HEK293 (cell line): ENCODE data around the gene NR3C1.

Source experiments
- CTCF ChIA-PET: fragments of 350-600 bp; formaldehyde crosslinking; extraction: SDS; loops from one replicate; lab custom pipeline; 2021; ENCODE audit warnings: antibody characterized with exemption; lab: Yijun Ruan, JAX
- POLR2A ChIA-PET: fragments of 300-600 bp; formaldehyde crosslinking; extraction: SDS; loops from one replicate; lab custom pipeline; 2020; ENCODE audit warnings: antibody characterized with exemption, inconsistent platforms; lab: Yijun Ruan, JAX
- H3K27ac ChIP-seq: fragments of 200-500 bp; sonication (Bioruptor generic); 2 replicates; pipeline ENCODE4 v1.5.1; 2014; ENCODE audit warnings: low read depth, low read length, control low read depth, inconsistent platforms; ENCODE audit errors: extremely low read depth
- H3K36me3 ChIP-seq, 2 experiments: fragments of 200-500 bp in 1 of 2; sonication (Bioruptor generic) in 1 of 2; 1 replicate in 1 of 2; 2 replicates in 1 of 2; pipeline ENCODE4 v1.5.1; 2014 to 2017; ENCODE audit warnings: inconsistent platforms in 2 of 2, low read length in 2 of 2; ENCODE audit not compliant: control insufficient read depth in 2 of 2, insufficient read depth in 1 of 2
- H3K4me1 ChIP-seq: fragments of 200-500 bp; sonication (Bioruptor generic); 2 replicates; pipeline ENCODE4 v1.5.1; 2014; ENCODE audit warnings: mild to moderate bottlenecking, low read length, inconsistent platforms; ENCODE audit not compliant: control insufficient read depth, insufficient read depth
- H3K4me3 ChIP-seq: 2 replicates; pipeline ENCODE4 v1.5.1; 2011; ENCODE audit warnings: low read depth, mild to moderate bottlenecking, control low read depth, low read length, moderate library complexity
- H3K9me3 ChIP-seq: fragments of 200-500 bp; sonication (Bioruptor generic); 2 replicates; pipeline ENCODE4 v1.5.1; 2014; ENCODE audit warnings: low read depth, low read length, inconsistent platforms; ENCODE audit not compliant: control insufficient read depth, insufficient read depth
- BCL11B ChIP-seq: fragments of 450-650 bp; formaldehyde crosslinking; IDR thresholded peaks from 2 replicates; pipeline ENCODE4 v1.5.1; 2016; ENCODE audit warnings: low read depth, missing biosample characterization, missing genetic modification characterization
- FEZF1 ChIP-seq: fragments of 450-650 bp; formaldehyde crosslinking; IDR thresholded peaks from 2 replicates; pipeline ENCODE4 v1.5.1; 2016; ENCODE audit warnings: missing biosample characterization, missing genetic modification characterization
- MYNN ChIP-seq: fragments of 450-650 bp; formaldehyde crosslinking; IDR thresholded peaks from 2 replicates; pipeline ENCODE4 v1.5.1; 2016; ENCODE audit warnings: missing biosample characterization, missing genetic modification characterization, borderline replicate concordance
- REPIN1 ChIP-seq: fragments of 450-650 bp; formaldehyde crosslinking; IDR thresholded peaks from 2 replicates; pipeline ENCODE4 v1.5.1; 2017; ENCODE audit warnings: missing biosample characterization, missing genetic modification characterization, low read depth
- SCRT1 ChIP-seq: fragments of 450-650 bp; formaldehyde crosslinking; IDR thresholded peaks from 2 replicates; pipeline ENCODE4 v1.5.1; 2016; ENCODE audit warnings: missing biosample characterization, missing genetic modification characterization, borderline replicate concordance
- SP2 ChIP-seq: fragments of 450-650 bp; formaldehyde crosslinking; IDR thresholded peaks from 2 replicates; pipeline ENCODE4 v1.5.1; 2016; ENCODE audit warnings: missing biosample characterization, missing genetic modification characterization
- ZBTB1 ChIP-seq: fragments of 450-650 bp; formaldehyde crosslinking; IDR thresholded peaks from 2 replicates; pipeline ENCODE4 v1.5.1; 2016; ENCODE audit warnings: missing biosample characterization, missing genetic modification characterization
- ZBTB10 ChIP-seq: fragments of 450-650 bp; formaldehyde crosslinking; IDR thresholded peaks from 2 replicates; pipeline ENCODE4 v1.5.1; 2016; ENCODE audit warnings: missing biosample characterization, missing genetic modification characterization
- ZBTB8A ChIP-seq: fragments of 450-650 bp; formaldehyde crosslinking; IDR thresholded peaks from 2 replicates; pipeline ENCODE4 v1.5.1; 2016; ENCODE audit warnings: missing biosample characterization, missing genetic modification characterization
- ZEB2 ChIP-seq: fragments of 450-650 bp; formaldehyde crosslinking; IDR thresholded peaks from 2 replicates; pipeline ENCODE4 v1.5.1; 2016; ENCODE audit warnings: missing biosample characterization, missing genetic modification characterization
- ZFP41 ChIP-seq: fragments of 450-650 bp; formaldehyde crosslinking; IDR thresholded peaks from 2 replicates; pipeline ENCODE4 v1.5.1; 2016; ENCODE audit warnings: missing biosample characterization, missing genetic modification characterization, borderline replicate concordance
- ZNF148 ChIP-seq: fragments of 450-650 bp; formaldehyde crosslinking; IDR thresholded peaks from 2 replicates; pipeline ENCODE4 v1.5.0; 2017; ENCODE audit warnings: missing biosample characterization, missing genetic modification characterization, borderline replicate concordance
- ZNF24 ChIP-seq: fragments of 450-650 bp; formaldehyde crosslinking; IDR thresholded peaks from 2 replicates; pipeline ENCODE4 v1.5.1; 2016; ENCODE audit warnings: missing biosample characterization, missing genetic modification characterization
- ZNF335 ChIP-seq: fragments of 450-650 bp; formaldehyde crosslinking; conservative IDR thresholded peaks from 2 replicates; pipeline ENCODE4 v1.5.1; 2016; ENCODE audit warnings: missing biosample characterization, missing genetic modification characterization
- ZNF366 ChIP-seq: fragments of 450-650 bp; formaldehyde crosslinking; conservative IDR thresholded peaks from 2 replicates; pipeline ENCODE4 v1.5.1; 2016; ENCODE audit warnings: missing biosample characterization, missing genetic modification characterization
- ZNF426 ChIP-seq: fragments of 450-650 bp; formaldehyde crosslinking; IDR thresholded peaks from 2 replicates; pipeline ENCODE4 v1.5.1; 2017; ENCODE audit warnings: missing biosample characterization, missing genetic modification characterization, mild to moderate bottlenecking, inconsistent platforms, moderate library complexity
- ZNF433 ChIP-seq: fragments of 450-650 bp; formaldehyde crosslinking; IDR thresholded peaks from 2 replicates; pipeline ENCODE4 v1.5.1; 2016; ENCODE audit warnings: missing biosample characterization, missing genetic modification characterization, low read depth
- ZNF510 ChIP-seq: fragments of 450-650 bp; formaldehyde crosslinking; IDR thresholded peaks from 2 replicates; pipeline ENCODE4 v1.5.1; 2018; ENCODE audit warnings: mild to moderate bottlenecking, missing genetic modification characterization, missing biosample characterization; ENCODE audit not compliant: insufficient replicate concordance
- ZNF513 ChIP-seq: fragments of 450-650 bp; IDR thresholded peaks from 2 replicates; pipeline ENCODE4 v1.5.1; 2018; ENCODE audit warnings: missing biosample characterization, missing genetic modification characterization
- ZNF514 ChIP-seq: fragments of 450-650 bp; formaldehyde crosslinking; IDR thresholded peaks from 2 replicates; pipeline ENCODE4 v1.5.1; 2016; ENCODE audit warnings: missing biosample characterization, missing genetic modification characterization
- ZNF561 ChIP-seq: fragments of 450-650 bp; IDR thresholded peaks from 2 replicates; pipeline ENCODE4 v1.5.1; 2018; ENCODE audit warnings: missing biosample characterization, missing genetic modification characterization, borderline replicate concordance
- ZNF585B ChIP-seq: fragments of 450-650 bp; formaldehyde crosslinking; IDR thresholded peaks from 2 replicates; pipeline ENCODE4 v1.5.1; 2016; ENCODE audit warnings: missing biosample characterization, missing genetic modification characterization
- ZNF768 ChIP-seq: fragments of 450-650 bp; formaldehyde crosslinking; IDR thresholded peaks from 2 replicates; pipeline ENCODE4 v1.5.1; 2018; ENCODE audit warnings: missing biosample characterization, mild to moderate bottlenecking, missing genetic modification characterization
- ZNF776 ChIP-seq: fragments of 450-650 bp; formaldehyde crosslinking; IDR thresholded peaks from 2 replicates; pipeline ENCODE4 v1.5.0; 2017; ENCODE audit warnings: missing biosample characterization, missing genetic modification characterization, borderline replicate concordance
- ZNF843 ChIP-seq: fragments of 450-650 bp; formaldehyde crosslinking; IDR thresholded peaks from 2 replicates; pipeline ENCODE4 v1.5.1; 2016; ENCODE audit warnings: missing biosample characterization, missing genetic modification characterization
- ZSCAN4 ChIP-seq: fragments of 450-650 bp; formaldehyde crosslinking; IDR thresholded peaks from 2 replicates; pipeline ENCODE4 v1.5.1; 2017; ENCODE audit warnings: missing biosample characterization, missing genetic modification characterization
- ZXDB ChIP-seq: fragments of 450-650 bp; formaldehyde crosslinking; IDR thresholded peaks from 2 replicates; pipeline ENCODE4 v1.5.1; 2016; ENCODE audit warnings: missing biosample characterization, missing genetic modification characterization
- TF ChIP-seq, protein P1 (sequence below): fragments of 450-650 bp; formaldehyde crosslinking; IDR thresholded peaks from 2 replicates; pipeline ENCODE4 v1.5.1; 2016; ENCODE audit warnings: missing biosample characterization, missing genetic modification characterization
- TF ChIP-seq, protein P2 (sequence below): fragments of 450-650 bp; formaldehyde crosslinking; IDR thresholded peaks from 2 replicates; pipeline ENCODE4 v1.5.1; 2016; ENCODE audit warnings: missing biosample characterization, missing genetic modification characterization

NR3C1 gene

DNA sequence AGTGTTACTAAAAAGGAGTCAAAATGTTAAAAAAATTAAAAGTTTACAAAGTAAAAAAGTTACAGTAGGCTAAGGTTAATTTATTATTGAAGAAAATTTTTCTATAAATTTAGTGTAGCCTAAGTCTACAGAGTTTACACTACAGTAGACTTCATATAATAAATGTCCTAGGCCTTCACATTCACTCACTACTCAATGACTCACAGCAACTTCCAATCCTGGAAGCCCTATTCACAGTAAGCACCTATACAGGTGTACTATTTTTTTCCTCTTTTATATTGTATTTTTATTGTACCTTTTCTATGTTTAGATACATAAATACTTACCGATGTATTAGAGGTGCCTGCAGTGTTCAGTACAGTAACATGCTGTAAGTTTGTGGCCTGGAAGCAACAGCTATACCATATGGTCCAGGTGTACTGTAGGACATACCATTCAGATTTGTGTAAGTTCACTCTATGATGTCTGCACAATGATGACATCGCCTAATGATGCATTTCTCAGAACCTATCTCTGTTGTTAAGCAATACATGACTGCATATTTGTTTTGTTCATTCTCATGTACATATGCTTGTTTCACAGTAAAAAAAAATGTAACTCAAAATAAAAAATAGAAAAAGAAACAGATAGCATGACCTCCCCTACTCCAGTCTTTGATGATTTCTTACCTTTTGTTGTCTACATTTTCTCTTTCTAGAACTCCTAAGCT lies 64.7 kb downstream of the NR3C1 start (continued):
- no peak for TF ChIP-seq ZNF513 (tag by site-specific recombination)
- no peak for TF ChIP-seq ZNF335 (tag by site-specific recombination)
- TF ChIP-seq ZNF776 (tag by site-specific recombination) = no peak
- no peak for TF ChIP-seq ZBTB10 (tag by site-specific recombination)
- no peak for TF ChIP-seq BCL11B (tag by site-specific recombination)
- no peak for TF ChIP-seq MYNN (tag by site-specific recombination)
- no peak for TF ChIP-seq ZNF24 (tag by site-specific recombination)
- no peak for TF ChIP-seq ZXDB (tag by site-specific recombination)
- 0 out of 2 replicates have a peak, but pooled peaks have one; percentile 15 for TF ChIP-seq ZEB2
- no peak for TF ChIP-seq ZFP41 (tag by site-specific recombination)
- TF ChIP-seq ZNF514 = no peak
- TF ChIP-seq ZSCAN4 = no peak
- no peak for TF ChIP-seq ZNF768
- TF ChIP-seq ZBTB8A (tag by site-specific recombination) = no peak
- TF ChIP-seq ZNF148 = no peak
- TF ChIP-seq REPIN1 = no peak
- TF ChIP-seq SCRT1 (tag by site-specific recombination) = no peak
- TF ChIP-seq ZNF366 (tag by site-specific recombination) = 0 out of 2 replicates have a peak, but pooled peaks have one; percentile 58
- TF ChIP-seq ZNF510 = no peak
- TF ChIP-seq ZNF426 (tag by site-specific recombination) = no peak
- TF ChIP-seq, all 188 proteins: peak for 8

- Histone ChIP-seq H3K4me3 (no peak overlapping the region), H3K27ac (no peak overlapping the region), H3K9me3 (no peaks in the 10 kb centered on the region; the same call in 1 of the 2 replicates), H3K4me1 (peaks cover 16% of the 10 kb centered on the region), H3K36me3 (no peaks in the 10 kb centered on the region)
- CTCF ChIA-PET = no interaction called here
- POLR2A ChIA-PET = no interaction called here
- no peak for TF ChIP-seq ZNF585B
- no peak for TF ChIP-seq ZNF433 (tag by site-specific recombination)
- peak; percentile 55 for TF ChIP-seq ZNF843 (tag by site-specific recombination)
- no peak for TF ChIP-seq SP2 (tag by site-specific recombination)
- TF ChIP-seq, protein P1, sequence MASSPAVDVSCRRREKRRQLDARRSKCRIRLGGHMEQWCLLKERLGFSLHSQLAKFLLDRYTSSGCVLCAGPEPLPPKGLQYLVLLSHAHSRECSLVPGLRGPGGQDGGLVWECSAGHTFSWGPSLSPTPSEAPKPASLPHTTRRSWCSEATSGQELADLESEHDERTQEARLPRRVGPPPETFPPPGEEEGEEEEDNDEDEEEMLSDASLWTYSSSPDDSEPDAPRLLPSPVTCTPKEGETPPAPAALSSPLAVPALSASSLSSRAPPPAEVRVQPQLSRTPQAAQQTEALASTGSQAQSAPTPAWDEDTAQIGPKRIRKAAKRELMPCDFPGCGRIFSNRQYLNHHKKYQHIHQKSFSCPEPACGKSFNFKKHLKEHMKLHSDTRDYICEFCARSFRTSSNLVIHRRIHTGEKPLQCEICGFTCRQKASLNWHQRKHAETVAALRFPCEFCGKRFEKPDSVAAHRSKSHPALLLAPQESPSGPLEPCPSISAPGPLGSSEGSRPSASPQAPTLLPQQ (tag by site-specific recombination) = no peak
- TF ChIP-seq, protein P2, sequence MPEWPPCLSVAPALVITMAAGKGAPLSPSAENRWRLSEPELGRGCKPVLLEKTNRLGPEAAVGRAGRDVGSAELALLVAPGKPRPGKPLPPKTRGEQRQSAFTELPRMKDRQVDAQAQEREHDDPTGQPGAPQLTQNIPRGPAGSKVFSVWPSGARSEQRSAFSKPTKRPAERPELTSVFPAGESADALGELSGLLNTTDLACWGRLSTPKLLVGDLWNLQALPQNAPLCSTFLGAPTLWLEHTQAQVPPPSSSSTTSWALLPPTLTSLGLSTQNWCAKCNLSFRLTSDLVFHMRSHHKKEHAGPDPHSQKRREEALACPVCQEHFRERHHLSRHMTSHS (tag by site-specific recombination) = no peak
- TF ChIP-seq ZBTB1 (tag by site-specific recombination) = no peak
- peak; percentile 80 for TF ChIP-seq FEZF1 (tag by site-specific recombination)
- peak; percentile 83 for TF ChIP-seq ZNF561 (tag by site-specific recombination)
Measured at GRCh38 chr5:143337946-143338345, 65.5 kb downstream of the NR3C1 start.
